SK-N-SH (cell line): ENCODE data around the gene SPEM1. TPM values are rescaled to one million over a fixed set of nuclear protein-coding genes. Genes with fewer than 3 reads are reported as not detected.

Source experiments
- CTCF ChIA-PET: fragments of 300-600, 350-600 bp; formaldehyde crosslinking; extraction: SDS; loops from one replicate; lab custom pipeline; 2021; lab: Yijun Ruan, JAX
- POLR2A ChIA-PET: fragments of 350-600 bp; sonication (Branson Sonifier 250); formaldehyde crosslinking; extraction: SDS; loops from one replicate; lab custom pipeline; 2020; ENCODE audit warnings: antibody characterized with exemption, inconsistent platforms; lab: Yijun Ruan, JAX
- DNase-seq: peaks from one replicate; pipeline ENCODE4 v3.0.0; 2012
- H2AFZ ChIP-seq: fragments of 200-600 bp; sonication (generic); 2 replicates; pipeline ENCODE4 v1.8.1; 2016; ENCODE audit warnings: antibody characterized with exemption, mild to moderate bottlenecking, low read depth
- H3F3A ChIP-seq: fragments of 200-600 bp; sonication (generic); replicated peaks from 2 replicates; pipeline ENCODE3; 2016; ENCODE audit warnings: antibody characterized with exemption, mild to moderate bottlenecking; ENCODE audit not compliant: insufficient read depth
- H3K27ac ChIP-seq, 2 experiments: fragments of 200-500 bp in 1 of 2; fragments of 200-600 bp in 1 of 2; sonication (Bioruptor generic) in 1 of 2; sonication (generic), shearing (Covaris generic) in 1 of 2; 2 replicates each; pipeline versions ENCODE4 v1.5.1 to v1.6.1; 2014 to 2016; ENCODE audit warnings: low read depth in 2 of 2, inconsistent platforms in 1 of 2, low read length in 1 of 2, mild to moderate bottlenecking in 1 of 2, mixed read lengths in 1 of 2
- H3K27me3 ChIP-seq: fragments of 200-600 bp; sonication (generic), shearing (Covaris generic); 2 replicates; pipeline ENCODE4 v1.6.1; 2016; ENCODE audit warnings: mixed run types; ENCODE audit not compliant: insufficient read depth
- H3K36me3 ChIP-seq, 2 experiments: fragments of 200-500 bp in 1 of 2; fragments of 200-600 bp in 1 of 2; sonication (Bioruptor generic) in 1 of 2; sonication (generic) in 1 of 2; replicated peaks in 1 of 2; 2 replicates each; pipeline versions ENCODE3 to v1.5.1; 2014 to 2016; ENCODE audit warnings: low read length in 1 of 2, mild to moderate bottlenecking in 1 of 2; ENCODE audit not compliant: insufficient read depth in 2 of 2, control insufficient read depth in 1 of 2
- H3K4me1 ChIP-seq, 2 experiments: fragments of 200-500 bp in 1 of 2; fragments of 200-600 bp in 1 of 2; sonication (Bioruptor generic) in 1 of 2; sonication (generic), shearing (Covaris generic) in 1 of 2; 2 replicates each; pipeline versions ENCODE4 v1.5.1 to v1.6.1; 2014 to 2016; ENCODE audit warnings: low read depth in 1 of 2, low read length in 1 of 2, mixed run types in 1 of 2; ENCODE audit not compliant: insufficient read depth in 2 of 2, control insufficient read depth in 1 of 2
- H3K4me2 ChIP-seq: fragments of 200-600 bp; sonication (generic), shearing (Covaris generic); 2 replicates; pipeline ENCODE4 v1.6.1; 2017; ENCODE audit warnings: mixed run types
- H3K4me3 ChIP-seq, 2 experiments: fragments of 200-500 bp in 1 of 2; fragments of 200-600 bp in 1 of 2; sonication (Bioruptor generic) in 1 of 2; sonication (generic), shearing (Covaris generic) in 1 of 2; 2 replicates each; pipeline versions ENCODE4 v1.5.1 to v1.8.1; 2014 to 2016; ENCODE audit warnings: low read depth in 2 of 2, inconsistent platforms in 1 of 2, low read length in 1 of 2, mild to moderate bottlenecking in 1 of 2, mixed read lengths in 1 of 2, moderate library complexity in 1 of 2
- H3K79me2 ChIP-seq: fragments of 200-600 bp; sonication (generic); 2 replicates; pipeline ENCODE4 v1.8.1; 2017; ENCODE audit warnings: mild to moderate bottlenecking; ENCODE audit not compliant: insufficient read depth
- H3K9ac ChIP-seq: fragments of 200-600 bp; sonication (generic); 2 replicates; pipeline ENCODE4 v1.6.1; 2017; ENCODE audit warnings: mixed run types
- H3K9me2 ChIP-seq: fragments of 200-600 bp; sonication (generic); 2 replicates; pipeline ENCODE4 v1.6.1; 2017; ENCODE audit warnings: mixed run types
- H3K9me3 ChIP-seq: fragments of 200-600 bp; sonication (generic); 2 replicates; pipeline ENCODE4 v1.6.1; 2017; ENCODE audit warnings: mixed run types, mild to moderate bottlenecking, moderate library complexity
- H4K20me1 ChIP-seq: fragments of 200-600 bp; sonication (generic); 2 replicates; pipeline ENCODE4 v1.6.1; 2017; ENCODE audit warnings: mild to moderate bottlenecking, mixed run types; ENCODE audit not compliant: insufficient read depth
- CHD2 ChIP-seq: fragments of 150-350 bp; IDR thresholded peaks from 2 replicates; pipeline ENCODE4 v1.6.1; 2018; ENCODE audit warnings: low read length; ENCODE audit not compliant: partially characterized antibody
- CTCF ChIP-seq: fragments of 200-600 bp; sonication (generic); IDR thresholded peaks from 2 replicates; pipeline ENCODE4 v1.6.1; 2017; ENCODE audit warnings: antibody characterized with exemption, mild to moderate bottlenecking, moderate library complexity
- ELF1 ChIP-seq: IDR thresholded peaks from 2 replicates; pipeline ENCODE4 v1.4.0; 2012
- FOXJ3 ChIP-seq: sonication (generic); formaldehyde crosslinking; IDR thresholded peaks from 2 replicates; pipeline ENCODE4 v1.5.1; 2020; ENCODE audit warnings: mild to moderate bottlenecking, missing genetic modification reagents
- GATA2 ChIP-seq: sonication (generic); formaldehyde crosslinking; IDR thresholded peaks from 2 replicates; pipeline ENCODE4 v1.5.0; 2020; ENCODE audit warnings: mild to moderate bottlenecking, missing genetic modification reagents
- MAX ChIP-seq: IDR thresholded peaks from 2 replicates; pipeline ENCODE4 v1.4.0; 2012; ENCODE audit warnings: low read depth
- MEF2A ChIP-seq: IDR thresholded peaks from 2 replicates; pipeline ENCODE4 v1.4.0; 2012; ENCODE audit warnings: low read depth, borderline replicate concordance
- MXI1 ChIP-seq: IDR thresholded peaks from 2 replicates; pipeline ENCODE4 v1.6.1; 2012; ENCODE audit warnings: mild to moderate bottlenecking, low read depth, low read length, improper control_type of control experiment
- NFIC ChIP-seq: IDR thresholded peaks from 2 replicates; pipeline ENCODE4 v1.4.0; 2012; ENCODE audit warnings: borderline replicate concordance
- NRF1 ChIP-seq: IDR thresholded peaks from 2 replicates; pipeline ENCODE4 v1.6.1; 2012; ENCODE audit warnings: low read depth, mild to moderate bottlenecking, low read length
- PBX3 ChIP-seq: IDR thresholded peaks from 2 replicates; pipeline ENCODE4; 2012
- POLR2AphosphoS5 ChIP-seq: IDR thresholded peaks from 2 replicates; pipeline ENCODE4 v1.6.1; 2012; ENCODE audit warnings: low read depth, low read length
- RAD21 ChIP-seq: IDR thresholded peaks from 2 replicates; pipeline ENCODE4 v1.6.1; 2012; ENCODE audit warnings: mild to moderate bottlenecking, low read length
- RFX5 ChIP-seq: IDR thresholded peaks from 2 replicates; pipeline ENCODE4 v1.6.1; 2012; ENCODE audit warnings: mild to moderate bottlenecking, improper control_type of control experiment, low read length
- SIN3A ChIP-seq: IDR thresholded peaks from 2 replicates; pipeline ENCODE4 v1.6.1; 2012; ENCODE audit warnings: low read depth, mild to moderate bottlenecking, low read length, moderate library complexity, borderline replicate concordance
- SMC3 ChIP-seq: IDR thresholded peaks from 2 replicates; pipeline ENCODE4 v1.6.1; 2012; ENCODE audit warnings: low read depth, low read length, improper control_type of control experiment
- TAF1 ChIP-seq: IDR thresholded peaks from 2 replicates; pipeline ENCODE4 v1.6.1; 2012; ENCODE audit warnings: low read depth, mild to moderate bottlenecking, low read length, moderate library complexity, borderline replicate concordance
- TEAD4 ChIP-seq: IDR thresholded peaks from 2 replicates; pipeline ENCODE4 v1.4.0; 2012; ENCODE audit warnings: mild to moderate bottlenecking, borderline replicate concordance; ENCODE audit not compliant: insufficient read depth
- YY1 ChIP-seq: IDR thresholded peaks from 2 replicates; pipeline ENCODE4 v1.4.0; 2012; ENCODE audit warnings: low read depth, mild to moderate bottlenecking
- ZBTB33 ChIP-seq: IDR thresholded peaks from 2 replicates; pipeline ENCODE4 v1.4.0; 2012; ENCODE audit warnings: low read depth, borderline replicate concordance
- WGBS: methylation state at CpG from one replicate; pipeline ENCODE4 v1.1.6; 2017; ENCODE audit warnings: low lambda C conversion rate; 5-methylcytosine and 5-hydroxymethylcytosine counted together
- polyA plus RNA-seq, 3 experiments: library from polyadenylated mRNA; depleted of rRNA; stranded (reverse); fragments of >200 nt; gene quantifications; 2 replicates each; pipeline ENCODE4 v1.2.3, GENCODE V29; 2012

Gene SPEM1
- polyA plus RNA-seq, 1 of the 3 experiments (the other 2 are of a cell fraction), result not detected

GRCh38 chr17:7423679-7424078, 3.6 kb downstream of the SPEM1 start:
- POLR2A ChIA-PET, result no interaction called here
- CTCF ChIA-PET, result no interaction called here
- Histone ChIP-seq H3K4me3 (no peak overlapping the region), H3K9ac (no peak overlapping the region), H3K36me3 (no peaks in the 10 kb centered on the region), H3F3A (no peaks in the 10 kb centered on the region), H3K27ac (no peak overlapping the region), H3K9me3 (no peaks in the 10 kb centered on the region), H3K4me1 (no peaks in the 10 kb centered on the region; a peak in 1 of 4 replicates), H4K20me1 (no peaks in the 10 kb centered on the region), H3K79me2 (no peaks in the 10 kb centered on the region), H3K4me2 (no peak overlapping the region), H3K27me3 (no peaks in the 10 kb centered on the region), H2AFZ (no peak overlapping the region), H3K9me2 (no peaks in the 10 kb centered on the region)
- no peak for TF ChIP-seq RAD21
- no peak for TF ChIP-seq MAX
- no peak for TF ChIP-seq CHD2
- TF ChIP-seq ELF1, result no peak
- TF ChIP-seq PBX3, result no peak
- TF ChIP-seq YY1, result no peak
- no peak for TF ChIP-seq SIN3A
- no peak for TF ChIP-seq TAF1
- TF ChIP-seq TEAD4, result no peak
- TF ChIP-seq ZBTB33, result no peak
- TF ChIP-seq MEF2A, result no peak
- no peak for TF ChIP-seq GATA2 (CRISPR knock-in tag)
- TF ChIP-seq POLR2AphosphoS5, result no peak
- TF ChIP-seq MXI1, result no peak
- TF ChIP-seq NFIC, result no peak
- no peak for TF ChIP-seq SMC3
- TF ChIP-seq NRF1, result no peak
- no peak for TF ChIP-seq CTCF
- TF ChIP-seq RFX5, result no peak
- no peak for TF ChIP-seq FOXJ3 (CRISPR knock-in tag)
- DNase-seq, result no peak
- WGBS, result 68% methylated on average over 4 of the region's 4 CpGs
